ENCODE results near the gene KRT35. TPM values are rescaled to one million over a fixed set of nuclear protein-coding genes. Genes with fewer than 3 reads are reported as not detected.
"Not testable (repeated sequence)": the region's sequence is repeated elsewhere in the genome, so short reads cannot be mapped to it uniquely, and the experiment has no call there.

KRT35 gene
- total RNA-seq, 1 donor from 2014 or later, result not detected

DNA sequence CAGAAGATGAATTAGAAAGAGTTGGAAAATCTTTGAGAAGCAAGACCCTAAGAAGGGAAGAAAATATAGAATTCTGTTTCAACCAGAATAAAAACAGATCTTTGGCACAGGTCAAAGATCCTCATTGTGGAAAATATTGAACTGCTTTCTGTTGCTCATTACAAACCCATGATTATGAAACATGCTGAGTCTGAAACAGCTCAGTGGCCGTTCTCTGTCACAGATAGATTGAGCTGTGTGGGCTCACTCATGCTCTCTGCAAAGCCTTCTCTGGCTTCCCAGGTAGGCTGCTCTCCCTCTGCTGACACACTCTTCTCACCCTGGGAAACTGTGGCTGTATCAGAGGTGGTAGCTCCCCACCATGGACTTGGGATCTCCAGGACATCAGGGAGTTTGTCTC, 36.8 kb downstream of the KRT35 start:
- peaks cover 1% of the 10 kb centered on the region for H3K4me1 Mint-ChIP-seq

DNA sequence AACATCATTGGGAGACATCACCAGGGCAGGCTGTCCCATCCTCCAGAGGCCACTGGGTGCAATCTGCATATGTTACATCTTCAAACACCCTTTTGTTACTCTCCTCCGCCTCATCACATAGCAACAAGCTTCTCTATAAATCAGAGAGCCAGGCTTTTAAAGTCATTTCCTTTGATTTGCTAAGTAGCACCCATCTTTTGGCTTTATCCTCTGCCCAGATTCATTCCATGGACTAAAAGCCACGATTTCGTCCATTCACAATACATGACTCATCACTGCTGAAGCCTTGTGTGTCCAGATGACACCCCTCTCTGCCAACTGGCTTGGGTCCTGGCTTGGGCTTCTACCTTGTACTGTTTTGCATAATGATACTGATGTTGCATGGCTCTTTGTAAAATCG, 38.2 kb downstream of the KRT35 start:
- DNase-seq, result no peak
- Mint-ChIP-seq H3K9me3 (no peaks in the 10 kb centered on the region), H3K36me3 (ENCODE audit: low read depth) (no peaks in the 10 kb centered on the region), H3K27ac (no peak overlapping the region), H3K27me3 (peaks cover 12% of the 10 kb centered on the region), H3K4me1 (peaks cover 1% of the 10 kb centered on the region), H3K4me3 (no peak overlapping the region)
- intact Hi-C loops (cut with micrococcal nuclease), result no loop called here

More for the DNA sequence above, 36.8 kb downstream of the KRT35 start:
- H3K27ac Mint-ChIP-seq, result no peak overlapping the region
- H3K36me3 Mint-ChIP-seq (ENCODE audit: low read depth), result no peaks in the 10 kb centered on the region
- no peak overlapping the region for H3K4me3 Mint-ChIP-seq
- intact Hi-C loops (cut with micrococcal nuclease), result no loop called here
- no peaks in the 10 kb centered on the region for H3K9me3 Mint-ChIP-seq
- DNase-seq, result no peak
- peaks cover 12% of the 10 kb centered on the region for H3K27me3 Mint-ChIP-seq

DNA sequence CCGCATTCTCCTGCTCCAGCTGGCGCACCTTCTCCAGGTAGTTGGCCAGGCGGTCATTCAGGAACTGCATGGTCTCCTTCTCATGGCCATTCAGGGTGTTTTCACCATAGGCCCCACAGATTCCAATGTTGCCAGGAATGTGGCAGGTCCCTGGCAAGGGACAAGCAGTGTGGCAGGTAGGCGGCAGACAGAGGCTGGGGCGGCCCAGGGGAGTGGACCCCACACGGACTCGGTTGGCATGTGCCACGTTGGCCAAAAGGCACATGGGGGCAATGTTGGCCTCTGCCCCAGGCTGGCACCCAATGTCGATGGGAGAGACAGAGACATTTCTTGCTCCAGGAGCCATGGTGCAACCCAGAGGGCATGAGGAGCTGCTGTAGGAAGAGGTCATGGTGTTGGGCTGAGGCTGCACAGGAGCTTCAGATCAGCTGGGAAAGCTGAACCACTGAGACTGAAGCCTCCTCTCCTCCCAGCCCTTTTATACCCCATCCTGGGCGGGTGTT, 40.4 kb downstream of the KRT35 start, which contains the start of gene KRT38:
Gene KRT38 (minus strand): TSS at position 453 of the 503 bp plus-strand sequence. CDS start 62 bp downstream, at position 391.
- Mint-ChIP-seq H3K27ac (no peak within 1 kb of the TSS), H3K9me3 (no peaks in the 10 kb centered on the region), H3K4me1 (no peaks in the 10 kb centered on the region), H3K4me3 (no peak within 1 kb of the TSS), H3K36me3 (ENCODE audit: low read depth) (no peaks in the 10 kb centered on the region), H3K27me3 (peaks cover 12% of the 10 kb centered on the region)
- no peak for DNase-seq
- intact Hi-C loops (cut with micrococcal nuclease), result no loop called here

DNA sequence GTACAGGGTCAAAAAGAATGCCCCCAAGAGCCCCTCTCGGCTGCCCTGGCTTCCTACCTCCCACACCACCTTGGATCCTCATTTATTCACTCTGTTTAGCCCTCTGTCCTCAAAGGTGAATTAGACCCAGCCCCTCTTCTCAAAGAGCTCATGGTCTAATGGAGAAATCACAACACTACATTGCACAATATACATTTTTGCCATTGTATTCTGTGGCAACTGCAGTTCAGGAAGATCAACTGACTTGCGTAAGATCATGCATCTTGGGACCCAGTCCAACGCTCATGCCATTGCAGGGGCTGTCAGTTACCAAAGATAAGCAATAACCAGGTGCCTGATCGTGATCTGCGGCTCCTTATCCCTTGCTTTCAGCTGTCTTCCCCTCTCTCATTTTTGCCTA, 41.6 kb downstream of the KRT35 start:
- H3K9me3 Mint-ChIP-seq, result no peaks in the 10 kb centered on the region
- peaks cover 12% of the 10 kb centered on the region for H3K27me3 Mint-ChIP-seq
- H3K4me1 Mint-ChIP-seq, result no peaks in the 10 kb centered on the region
- H3K27ac Mint-ChIP-seq, result no peak overlapping the region
- DNase-seq, result no peak
- H3K4me3 Mint-ChIP-seq, result no peak overlapping the region
- intact Hi-C loops (cut with micrococcal nuclease), result no loop called here
- H3K36me3 Mint-ChIP-seq (ENCODE audit: low read depth), result no peaks in the 10 kb centered on the region

DNA sequence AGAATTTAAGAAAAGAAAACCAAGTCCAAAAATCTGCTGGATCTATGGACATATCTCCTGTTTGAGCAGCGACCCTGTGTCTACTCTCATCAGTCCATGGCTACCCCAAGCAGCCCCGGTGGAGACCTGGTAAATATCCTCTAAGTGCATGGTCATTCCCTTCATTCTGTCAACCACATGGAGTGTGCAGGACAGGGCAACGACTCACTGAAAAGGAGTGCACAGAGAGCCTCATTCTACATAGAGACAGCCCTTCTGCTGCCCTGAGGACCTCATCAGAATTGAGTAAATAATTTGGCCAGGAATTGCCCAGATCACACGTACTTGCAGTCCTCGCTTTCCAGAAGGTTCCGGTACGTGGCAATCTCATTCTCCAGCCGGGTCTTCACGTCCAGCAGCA, 43.2 kb downstream of the KRT35 start:
- Mint-ChIP-seq H3K36me3 (ENCODE audit: low read depth) (no peaks in the 10 kb centered on the region), H3K9me3 (no peaks in the 10 kb centered on the region), H3K27me3 (peaks cover 5% of the 10 kb centered on the region), H3K27ac (no peak overlapping the region), H3K4me1 (no peaks in the 10 kb centered on the region), H3K4me3 (no peak overlapping the region)
- intact Hi-C loops (cut with micrococcal nuclease), result no loop called here
- DNase-seq, result no peak

DNA sequence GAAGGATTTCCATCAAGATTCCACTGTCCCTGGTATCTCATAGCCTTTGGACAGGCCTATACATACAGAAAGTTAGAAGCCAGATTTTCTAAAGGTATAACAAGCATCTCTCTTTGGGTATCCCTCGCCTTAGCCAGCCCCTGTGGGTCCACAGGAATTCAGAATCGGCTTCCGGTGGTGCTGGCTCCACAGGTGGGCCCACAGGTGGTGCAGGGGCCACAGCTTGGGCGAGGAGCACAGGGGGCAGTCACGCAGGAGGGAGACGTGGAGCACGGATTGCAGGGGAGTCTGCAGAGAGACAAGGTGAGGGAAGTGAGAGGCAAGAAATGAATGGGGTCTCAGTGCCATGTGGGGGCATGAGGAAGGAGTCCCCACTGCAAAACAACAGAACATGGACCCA, 43.7 kb downstream of the KRT35 start:
- H3K36me3 Mint-ChIP-seq (ENCODE audit: low read depth), result no peaks in the 10 kb centered on the region
- no peak for DNase-seq
- H3K27ac Mint-ChIP-seq, result no peak overlapping the region
- no peaks in the 10 kb centered on the region for H3K4me1 Mint-ChIP-seq
- H3K27me3 Mint-ChIP-seq, result peaks cover 3% of the 10 kb centered on the region
- intact Hi-C loops (cut with micrococcal nuclease), result no loop called here
- no peaks in the 10 kb centered on the region for H3K9me3 Mint-ChIP-seq
- no peak overlapping the region for H3K4me3 Mint-ChIP-seq

DNA sequence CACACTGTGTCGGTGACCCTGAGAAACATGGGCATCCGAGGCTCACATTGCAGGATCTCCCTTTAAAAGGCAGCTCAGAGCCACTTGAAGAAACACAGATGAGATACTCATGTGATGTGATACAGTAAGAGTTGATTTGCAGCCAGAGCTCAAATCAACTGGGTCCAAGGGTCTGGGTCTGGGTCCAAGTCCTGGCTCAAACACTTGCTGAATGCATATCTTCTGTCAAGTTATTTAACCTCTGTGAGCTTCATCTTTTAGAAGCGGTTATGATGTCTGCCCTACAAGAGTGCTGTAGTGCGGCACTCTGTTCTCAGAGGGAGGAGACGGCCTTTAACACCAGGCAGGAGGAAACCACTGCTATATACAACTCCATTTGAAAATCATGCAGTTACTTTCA, 46.5 kb downstream of the KRT35 start:
- no peaks in the 10 kb centered on the region for H3K9me3 Mint-ChIP-seq
- no peak overlapping the region for H3K4me3 Mint-ChIP-seq
- H3K4me1 Mint-ChIP-seq, result no peaks in the 10 kb centered on the region
- H3K36me3 Mint-ChIP-seq (ENCODE audit: low read depth), result no peaks in the 10 kb centered on the region
- no peak overlapping the region for H3K27ac Mint-ChIP-seq
- peaks cover 5% of the 10 kb centered on the region for H3K27me3 Mint-ChIP-seq
- DNase-seq, result no peak
- intact Hi-C loops (cut with micrococcal nuclease), result no loop called here

DNA sequence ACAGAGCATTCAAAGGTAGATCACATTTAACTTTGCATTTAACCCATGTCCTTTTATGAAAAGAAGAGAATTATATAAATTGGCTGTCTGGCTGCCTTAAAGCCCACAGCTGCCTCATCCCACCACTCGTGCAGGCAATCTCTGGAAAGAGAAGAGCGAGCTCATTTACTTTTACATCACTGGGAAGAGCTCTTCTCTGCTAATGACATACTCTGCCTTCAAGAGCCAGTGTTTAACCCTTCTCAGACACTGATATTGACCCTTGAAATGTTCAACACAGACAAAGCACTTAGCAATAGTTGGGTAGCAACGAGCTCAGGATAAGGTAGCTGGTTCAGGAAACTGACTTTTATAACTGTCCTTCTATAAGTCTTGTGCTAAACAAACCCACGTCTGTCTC, 46.9 kb downstream of the KRT35 start:
- no peak overlapping the region for H3K4me3 Mint-ChIP-seq
- H3K36me3 Mint-ChIP-seq (ENCODE audit: low read depth), result no peaks in the 10 kb centered on the region
- no peak overlapping the region for H3K27ac Mint-ChIP-seq
- intact Hi-C loops (cut with micrococcal nuclease), result no loop called here
- H3K4me1 Mint-ChIP-seq, result no peaks in the 10 kb centered on the region
- H3K27me3 Mint-ChIP-seq, result peaks cover 5% of the 10 kb centered on the region
- no peaks in the 10 kb centered on the region for H3K9me3 Mint-ChIP-seq
- DNase-seq, result no peak

DNA sequence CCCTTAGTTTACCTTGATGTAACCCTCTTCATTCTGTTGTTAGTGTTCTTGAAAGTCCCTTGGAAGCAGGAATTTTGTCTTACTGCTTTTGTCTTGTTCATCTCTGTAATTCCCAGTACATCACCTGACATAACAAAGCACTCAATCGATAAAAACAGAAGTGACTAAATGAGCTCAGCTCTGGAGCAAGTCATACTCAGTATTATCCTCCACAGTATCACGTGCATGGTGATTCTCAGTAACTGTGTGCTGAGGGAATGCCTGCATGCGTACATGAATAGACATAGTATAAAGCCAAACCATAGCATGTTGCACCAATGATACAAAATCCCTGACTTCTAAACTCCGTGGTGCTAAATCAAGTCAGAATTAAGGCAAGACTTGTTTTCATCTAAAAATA, 47.4 kb downstream of the KRT35 start:
- intact Hi-C loops (cut with micrococcal nuclease), result no loop called here
- peaks cover 8% of the 10 kb centered on the region for H3K27me3 Mint-ChIP-seq
- H3K27ac Mint-ChIP-seq, result no peak overlapping the region
- no peak overlapping the region for H3K4me3 Mint-ChIP-seq
- H3K36me3 Mint-ChIP-seq (ENCODE audit: low read depth), result no peaks in the 10 kb centered on the region
- no peaks in the 10 kb centered on the region for H3K4me1 Mint-ChIP-seq
- H3K9me3 Mint-ChIP-seq, result no peaks in the 10 kb centered on the region
- no peak for DNase-seq

DNA sequence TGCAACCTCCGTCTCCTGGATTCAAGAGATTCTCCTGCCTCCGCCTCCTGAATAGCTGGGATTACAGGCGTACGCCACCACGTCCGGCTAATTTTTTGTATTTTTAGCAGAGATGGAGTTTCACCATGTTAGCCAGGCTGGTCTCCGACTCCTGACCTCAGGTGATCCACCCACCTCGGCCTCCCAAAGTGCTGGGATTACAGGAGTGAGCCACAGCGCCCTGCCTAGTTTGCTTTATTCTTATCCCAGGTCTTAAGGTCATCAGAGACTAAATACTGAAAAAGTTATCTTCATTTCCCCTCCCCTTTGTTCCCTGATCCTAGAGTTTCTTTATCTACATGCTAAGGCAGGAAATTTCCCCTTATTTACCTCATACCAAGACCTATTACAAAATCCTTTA, 50.6 kb downstream of the KRT35 start:
- H3K4me1 Mint-ChIP-seq; H3K27ac Mint-ChIP-seq; H3K27me3 Mint-ChIP-seq; DNase-seq; H3K4me3 Mint-ChIP-seq; H3K9me3 Mint-ChIP-seq; H3K36me3 Mint-ChIP-seq (ENCODE audit: low read depth); intact Hi-C loops (cut with micrococcal nuclease): not testable (repeated sequence)

DNA sequence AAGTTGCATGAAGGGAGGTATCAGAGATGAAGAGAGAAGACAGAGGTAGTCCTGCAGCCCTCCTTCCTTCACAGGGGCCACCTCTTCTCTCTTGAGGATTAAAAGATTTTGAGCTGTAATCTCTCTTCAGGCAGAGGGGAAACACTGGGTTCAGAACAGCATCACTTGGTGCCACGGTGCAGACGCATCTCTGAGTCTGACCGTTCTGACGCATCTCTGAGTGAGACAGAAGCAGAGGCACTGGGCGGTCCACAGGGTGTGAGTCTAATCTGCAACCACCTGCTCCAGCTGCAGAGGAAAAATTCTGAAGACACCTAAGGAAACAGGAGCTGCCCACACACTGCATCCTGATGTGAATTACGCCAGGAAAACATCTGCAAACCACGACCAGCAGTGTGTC, 51.3 kb downstream of the KRT35 start:
- no peaks in the 10 kb centered on the region for H3K36me3 Mint-ChIP-seq (ENCODE audit: low read depth)
- H3K4me3 Mint-ChIP-seq, result no peak overlapping the region
- DNase-seq, result no peak
- H3K4me1 Mint-ChIP-seq, result no peaks in the 10 kb centered on the region
- H3K27ac Mint-ChIP-seq, result no peak overlapping the region
- intact Hi-C loops (cut with micrococcal nuclease), result no loop called here
- H3K27me3 Mint-ChIP-seq, result peaks cover 9% of the 10 kb centered on the region
- H3K9me3 Mint-ChIP-seq, result no peaks in the 10 kb centered on the region

DNA sequence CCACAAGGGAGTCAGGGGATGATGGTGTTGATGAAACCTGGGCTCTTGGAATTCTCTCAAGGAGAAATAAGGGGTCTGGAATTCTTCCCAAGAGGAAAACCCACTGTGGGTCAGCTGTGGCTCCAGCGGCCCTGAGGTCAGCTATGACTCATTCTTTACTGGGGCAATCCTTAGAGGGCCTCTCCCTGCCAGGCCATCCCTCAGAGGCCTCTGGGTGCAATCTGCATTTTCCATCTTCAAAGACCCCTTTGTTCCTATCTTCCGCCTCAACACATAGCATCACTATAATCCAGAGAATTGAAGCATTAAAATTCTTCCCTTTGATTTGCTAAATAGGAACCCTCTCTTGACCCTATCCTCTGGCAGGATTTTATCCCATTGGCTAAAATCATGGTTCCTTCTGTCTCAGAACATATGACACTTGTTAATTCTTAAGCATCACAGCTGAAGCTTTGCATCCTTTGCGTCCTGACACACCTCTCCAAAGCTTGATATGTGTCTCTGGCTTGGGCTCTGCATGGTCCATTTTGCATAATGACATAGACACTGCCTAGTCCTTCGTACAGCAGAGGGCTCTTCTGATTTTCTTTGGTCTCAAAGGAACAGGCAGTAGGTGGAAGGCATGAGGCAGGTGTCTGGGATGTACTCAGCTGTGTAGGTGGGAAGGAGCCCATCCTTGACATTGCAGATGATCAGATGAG, 52.2 kb downstream of the KRT35 start:
- intact Hi-C loops (cut with micrococcal nuclease), result no loop called here
- Mint-ChIP-seq H3K4me1 (no peaks in the 10 kb centered on the region), H3K36me3 (ENCODE audit: low read depth) (no peaks in the 10 kb centered on the region), H3K4me3 (no peak overlapping the region), H3K27ac (no peak overlapping the region), H3K27me3 (peaks cover 9% of the 10 kb centered on the region), H3K9me3 (no peaks in the 10 kb centered on the region)
- no peak for DNase-seq

All from activated CD4-positive, alpha-beta T cell treated with anti-CD3 and anti-CD28 coated beads, Interleukin-2, amount 10 ng/mL, durations not matched to agents 24 days and 14 days (primary cell).